K562 (cell line): ENCODE results near the gene ARSK. TPM values are rescaled to one million over a fixed set of nuclear protein-coding genes. Genes with fewer than 3 reads are reported as not detected.

ENCODE experiments used
- HIVEP1 ChIP-seq: fragments of 250-450 bp; sonication (Bioruptor Pico); IDR thresholded peaks from 2 replicates; pipeline ENCODE4 v1.4.0; 2020; ENCODE audit warnings: mild to moderate bottlenecking
- KLF1 ChIP-seq: fragments of 450-650 bp; IDR thresholded peaks from 2 replicates; pipeline ENCODE4 v1.6.1; 2016; ENCODE audit warnings: missing genetic modification characterization, missing compliant biosample characterization
- NFRKB ChIP-seq: fragments of 450-650 bp; IDR thresholded peaks from 2 replicates; pipeline ENCODE4 v1.6.1; 2016; ENCODE audit warnings: low read depth
- TOE1 ChIP-seq, 2 experiments: fragments of 450-650 bp in 1 of 2; sonication (generic) in 1 of 2; formaldehyde crosslinking in 1 of 2; IDR thresholded peaks; 2 replicates each; pipeline versions ENCODE4 v1.7.1 to v1.8.0; 2016 to 2022; ENCODE audit warnings: borderline replicate concordance in 2 of 2, mild to moderate bottlenecking in 2 of 2, antibody characterized with exemption in 1 of 2, inconsistent platforms in 1 of 2, low read depth in 1 of 2, missing genetic modification reagents in 1 of 2, moderate library complexity in 1 of 2
- ZNF436 ChIP-seq: fragments of 250-450, 450-650 bp; sonication (Bioruptor Pico); formaldehyde crosslinking; IDR thresholded peaks from 2 replicates; pipeline ENCODE4 v1.7.0; 2020; ENCODE audit warnings: mild to moderate bottlenecking
- ZNF75A ChIP-seq: fragments of 450-650 bp; formaldehyde crosslinking; IDR thresholded peaks from 2 replicates; pipeline ENCODE4 v1.4.0; 2020; ENCODE audit warnings: mild to moderate bottlenecking
- ZSCAN29 ChIP-seq: fragments of 450-650 bp; IDR thresholded peaks from 2 replicates; pipeline ENCODE4 v1.6.1; 2017
- polyA plus RNA-seq, 8 experiments: library from polyadenylated mRNA; depleted of rRNA in 4 of 8; stranded (reverse) in 5 of 8; unstranded in 3 of 8; fragments of >200 nt; fragmentation: Nextera tagmentation in 2 of 8; fragmentation: Illumina TruSeq in 1 of 8; extraction: Ambion mirVana in 2 of 8; extraction: Trizol in 1 of 8; gene quantifications; 2 replicates each; pipeline versions ENCODE4 v1.2.1 to v1.2.3, GENCODE V29; 2011 to 2014; ENCODE audit warnings: inconsistent platforms in 1 of 8, missing spikeins in 1 of 8
- total RNA-seq, 7 experiments: library from RNA; depleted of rRNA in 6 of 7; stranded (reverse); fragments of >200 nt in 6 of 7; fragmentation: Illumina TruSeq in 2 of 7; extraction: Trizol in 2 of 7; gene quantifications; 2 replicates each; pipeline versions ENCODE4 v1.2.1 to v1.2.3, GENCODE V29; 2011 to 2021; ENCODE audit warnings: low replicate concordance in 1 of 7
- TF ChIP-seq, protein P1 (sequence below): fragments of 250-450 bp; sonication (Bioruptor Pico); IDR thresholded peaks from 2 replicates; pipeline ENCODE4 v1.5.0; 2022; ENCODE audit warnings: mild to moderate bottlenecking
- TF ChIP-seq, protein P2 (sequence below): sonication (generic); formaldehyde crosslinking; IDR thresholded peaks from 2 replicates; pipeline ENCODE4 v1.8.1; 2023; ENCODE audit warnings: mild to moderate bottlenecking, missing genetic modification reagents
- TF ChIP-seq, protein P3 (sequence below): fragments of 450-650 bp; IDR thresholded peaks from 2 replicates; pipeline ENCODE4 v1.6.1; 2016; ENCODE audit warnings: mild to moderate bottlenecking

The ARSK gene
- total and polyA plus RNA-seq, 9 of the 15 experiments (the other 6 are each of a cell fraction or from before 2014, with no cell fraction given): 2.7 to 9.4 (median 7.1) TPM

DNA sequence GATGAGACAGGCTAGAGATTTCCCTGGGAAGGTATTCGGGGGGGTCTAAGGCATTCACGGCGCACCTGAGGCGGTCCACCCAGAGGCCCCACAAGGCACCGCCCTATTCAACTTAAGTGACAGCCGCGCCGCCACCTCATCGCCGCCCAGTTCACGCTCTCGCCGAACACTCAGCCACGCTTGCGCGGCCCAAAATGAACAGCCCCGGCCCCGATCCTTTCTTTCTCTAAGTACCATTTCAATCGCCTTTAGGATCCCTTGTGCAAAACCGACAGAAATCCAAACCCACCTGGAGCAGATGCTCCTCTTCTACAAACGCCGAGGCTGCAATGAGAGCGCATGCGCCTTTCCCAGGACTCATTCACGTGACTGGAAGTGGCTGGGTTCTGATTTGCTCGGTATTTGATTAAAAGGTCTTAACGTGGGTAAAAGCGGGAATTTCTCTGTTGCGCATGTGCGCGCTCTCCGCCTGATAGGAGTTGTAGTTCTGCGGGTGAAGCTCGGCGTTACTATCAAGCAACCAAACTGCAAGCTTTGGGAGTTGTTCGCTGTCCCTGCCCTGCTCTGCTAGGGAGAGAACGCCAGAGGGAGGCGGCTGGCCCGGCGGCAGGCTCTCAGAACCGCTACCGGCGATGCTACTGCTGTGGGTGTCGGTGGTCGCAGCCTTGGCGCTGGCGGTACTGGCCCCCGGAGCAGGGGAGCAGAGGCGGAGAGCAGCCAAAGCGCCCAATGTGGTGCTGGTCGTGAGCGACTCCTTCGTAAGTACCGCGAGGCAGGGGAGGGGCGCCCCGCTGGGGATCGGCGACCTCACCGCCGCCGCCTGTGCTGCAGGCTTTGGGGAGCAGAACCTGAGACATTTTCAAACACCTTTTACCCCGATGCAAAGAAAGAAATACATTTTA lies at the start of gene ARSK, which contains the start of gene SKIC3 (continued):
- TF ChIP-seq, protein P1, sequence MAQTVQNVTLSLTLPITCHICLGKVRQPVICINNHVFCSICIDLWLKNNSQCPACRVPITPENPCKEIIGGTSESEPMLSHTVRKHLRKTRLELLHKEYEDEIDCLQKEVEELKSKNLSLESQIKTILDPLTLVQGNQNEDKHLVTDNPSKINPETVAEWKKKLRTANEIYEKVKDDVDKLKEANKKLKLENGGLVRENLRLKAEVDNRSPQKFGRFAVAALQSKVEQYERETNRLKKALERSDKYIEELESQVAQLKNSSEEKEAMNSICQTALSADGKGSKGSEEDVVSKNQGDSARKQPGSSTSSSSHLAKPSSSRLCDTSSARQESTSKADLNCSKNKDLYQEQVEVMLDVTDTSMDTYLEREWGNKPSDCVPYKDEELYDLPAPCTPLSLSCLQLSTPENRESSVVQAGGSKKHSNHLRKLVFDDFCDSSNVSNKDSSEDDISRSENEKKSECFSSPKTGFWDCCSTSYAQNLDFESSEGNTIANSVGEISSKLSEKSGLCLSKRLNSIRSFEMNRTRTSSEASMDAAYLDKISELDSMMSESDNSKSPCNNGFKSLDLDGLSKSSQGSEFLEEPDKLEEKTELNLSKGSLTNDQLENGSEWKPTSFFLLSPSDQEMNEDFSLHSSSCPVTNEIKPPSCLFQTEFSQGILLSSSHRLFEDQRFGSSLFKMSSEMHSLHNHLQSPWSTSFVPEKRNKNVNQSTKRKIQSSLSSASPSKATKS (CRISPR knock-in tag): no peak
- TF ChIP-seq ZSCAN29 (0 out of 2 replicates have a peak, but pooled peaks have one; percentile 9), HIVEP1 (CRISPR knock-in tag) (0 out of 2 replicates have a peak, but pooled peaks have one; percentile 27), NFRKB (no peak), KLF1 (tag) (peak; percentile 32; the same call in 1 of the 2 replicates), TOE1 (IDR thresholded peaks at IDR 0.05; ENCODE audit: borderline replicate concordance) (peak; percentile 97), TOE1 (CRISPR knock-in tag; IDR thresholded peaks at IDR 0.05; ENCODE audit: borderline replicate concordance, low read depth) (peak; percentile 72; the same call in 1 of the 2 replicates), ZNF75A (CRISPR knock-in tag) (no peak), ZNF436 (no peak)
- TF ChIP-seq, protein P2, sequence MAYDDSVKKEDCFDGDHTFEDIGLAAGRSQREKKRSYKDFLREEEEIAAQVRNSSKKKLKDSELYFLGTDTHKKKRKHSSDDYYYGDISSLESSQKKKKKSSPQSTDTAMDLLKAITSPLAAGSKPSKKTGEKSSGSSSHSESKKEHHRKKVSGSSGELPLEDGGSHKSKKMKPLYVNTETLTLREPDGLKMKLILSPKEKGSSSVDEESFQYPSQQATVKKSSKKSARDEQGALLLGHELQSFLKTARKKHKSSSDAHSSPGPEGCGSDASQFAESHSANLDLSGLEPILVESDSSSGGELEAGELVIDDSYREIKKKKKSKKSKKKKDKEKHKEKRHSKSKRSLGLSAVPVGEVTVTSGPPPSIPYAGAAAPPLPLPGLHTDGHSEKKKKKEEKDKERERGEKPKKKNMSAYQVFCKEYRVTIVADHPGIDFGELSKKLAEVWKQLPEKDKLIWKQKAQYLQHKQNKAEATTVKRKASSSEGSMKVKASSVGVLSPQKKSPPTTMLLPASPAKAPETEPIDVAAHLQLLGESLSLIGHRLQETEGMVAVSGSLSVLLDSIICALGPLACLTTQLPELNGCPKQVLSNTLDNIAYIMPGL (CRISPR knock-in tag): no peak; the same call in 1 of the 2 replicates
- TF ChIP-seq, protein P3, sequence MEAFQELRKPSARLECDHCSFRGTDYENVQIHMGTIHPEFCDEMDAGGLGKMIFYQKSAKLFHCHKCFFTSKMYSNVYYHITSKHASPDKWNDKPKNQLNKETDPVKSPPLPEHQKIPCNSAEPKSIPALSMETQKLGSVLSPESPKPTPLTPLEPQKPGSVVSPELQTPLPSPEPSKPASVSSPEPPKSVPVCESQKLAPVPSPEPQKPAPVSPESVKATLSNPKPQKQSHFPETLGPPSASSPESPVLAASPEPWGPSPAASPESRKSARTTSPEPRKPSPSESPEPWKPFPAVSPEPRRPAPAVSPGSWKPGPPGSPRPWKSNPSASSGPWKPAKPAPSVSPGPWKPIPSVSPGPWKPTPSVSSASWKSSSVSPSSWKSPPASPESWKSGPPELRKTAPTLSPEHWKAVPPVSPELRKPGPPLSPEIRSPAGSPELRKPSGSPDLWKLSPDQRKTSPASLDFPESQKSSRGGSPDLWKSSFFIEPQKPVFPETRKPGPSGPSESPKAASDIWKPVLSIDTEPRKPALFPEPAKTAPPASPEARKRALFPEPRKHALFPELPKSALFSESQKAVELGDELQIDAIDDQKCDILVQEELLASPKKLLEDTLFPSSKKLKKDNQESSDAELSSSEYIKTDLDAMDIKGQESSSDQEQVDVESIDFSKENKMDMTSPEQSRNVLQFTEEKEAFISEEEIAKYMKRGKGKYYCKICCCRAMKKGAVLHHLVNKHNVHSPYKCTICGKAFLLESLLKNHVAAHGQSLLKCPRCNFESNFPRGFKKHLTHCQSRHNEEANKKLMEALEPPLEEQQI: no peak
